ENCODE results near the gene LRMDA. TPM values are rescaled to one million over a fixed set of nuclear protein-coding genes. Genes with fewer than 3 reads are reported as not detected.

LRMDA gene
- total and polyA plus RNA-seq, 2 of the 4 experiments (the other 2 are of a cell fraction): 0.07 TPM; not detected in 1

- no TSS peak for BruUV-seq (replicated peaks)
- no CpG with 5 or more reads among the region's 2 CpGs for WGBS, 2 experiments (ENCODE audit: extremely low coverage in 2 of 2, insufficient read length in 1 of 2)
- Histone ChIP-seq H3K4me1 (ENCODE audit: control insufficient read depth, insufficient read depth, low read length) (no peaks in the 10 kb centered on the region), H2AFZ (replicated peaks; ENCODE audit: low read length, poor library complexity) (no peak overlapping the region), H4K8ac (ENCODE audit: low read depth in 2 of 2, low read length in 2 of 2) (no peak overlapping the region), H3K9me3 (ENCODE audit: control insufficient read depth, insufficient read depth, low read length) (no peaks in the 10 kb centered on the region), H3K18ac (ENCODE audit: low read depth, low read length) (no peak overlapping the region), H3K9ac (ENCODE audit: low read depth, low read length) (no peak overlapping the region), H4K5ac (ENCODE audit: low read depth, low read length) (no peak overlapping the region), H2AK5ac (ENCODE audit: low read depth, low read length) (no peak overlapping the region), H3K4ac (ENCODE audit: low read depth, low read length) (no peak overlapping the region), H2BK15ac (ENCODE audit: low read depth, low read length) (no peak overlapping the region), H3K56ac (ENCODE audit: extremely low read depth, insufficient read depth, low read length) (no peak overlapping the region), H2BK5ac (ENCODE audit: low read depth, low read length, poor library complexity, severe bottlenecking) (no peak overlapping the region), H2BK120ac (ENCODE audit: low read depth, low read length) (no peak overlapping the region), H2BK20ac (ENCODE audit: low read depth, low read length) (no peak overlapping the region), H3K4me2 (ENCODE audit: low read depth, low read length) (no peak overlapping the region), H4K20me1 (ENCODE audit: insufficient read depth, low read length) (no peaks in the 10 kb centered on the region), H3K27ac (ENCODE audit: insufficient read depth, low read length) (no peak overlapping the region), H2AK9ac (replicated peaks; ENCODE audit: low read depth, low read length, poor library complexity) (no peak overlapping the region), H3K36me3 (ENCODE audit: control insufficient read depth, insufficient read depth, low read length) (no peaks in the 10 kb centered on the region), H3K27me3 (ENCODE audit: control insufficient read depth, insufficient read depth, low read length) (peaks cover 3% of the 10 kb centered on the region; the same call in 1 of the 2 replicates), H3K14ac (replicated peaks; ENCODE audit: low read depth, low read length) (no peak overlapping the region), H4K91ac (ENCODE audit: insufficient read depth, low read depth, low read length) (no peak overlapping the region), H3K9me1 (ENCODE audit: insufficient read depth, low read length) (no peaks in the 10 kb centered on the region), H3K23ac (ENCODE audit: low read depth, low read length) (no peak overlapping the region), H3K79me1 (ENCODE audit: low read depth in 1 of 2, low read length in 2 of 2) (no peaks in the 10 kb centered on the region), H3K4me3 (ENCODE audit: insufficient read depth, low read depth, low read length) (no peak overlapping the region)
- in situ Hi-C loops (cut with MboI; ENCODE audit: low sequenced_read_pairs): no loop called here
- ATAC-seq (ENCODE audit: low read depth): no peak
- dilution Hi-C loops (cut with HindIII; ENCODE audit: low sequenced_read_pairs, unreplicated experiment): no loop called here
- TF ChIP-seq CEBPB (IDR thresholded peaks at IDR 0.05; ENCODE audit: low read depth, low read length) (no peak), FOS (IDR thresholded peaks at IDR 0.05; ENCODE audit: low read depth, low read length) (no peak), CTCF (conservative IDR thresholded peaks at IDR 0.05; ENCODE audit: low read depth, low read length) (no peak), MAZ (IDR thresholded peaks at IDR 0.05; ENCODE audit: borderline replicate concordance, low read depth, low read length) (no peak), BHLHE40 (IDR thresholded peaks at IDR 0.05; ENCODE audit: low read depth, low read length) (no peak)
- POLR2A ChIA-PET (ENCODE audit: unreplicated experiment): no interaction called here
- intact Hi-C loops (cut with micrococcal nuclease): no loop called here
- no peak for DNase-seq
- CTCF ChIA-PET: no interaction called here
Measured at GRCh38 chr10:75724047-75724446, 292.6 kb downstream of the LRMDA start.

All from IMR-90 (cell line).